ENCODE measurements around the gene ZNHIT1.

The ZNHIT1 gene

DNA sequence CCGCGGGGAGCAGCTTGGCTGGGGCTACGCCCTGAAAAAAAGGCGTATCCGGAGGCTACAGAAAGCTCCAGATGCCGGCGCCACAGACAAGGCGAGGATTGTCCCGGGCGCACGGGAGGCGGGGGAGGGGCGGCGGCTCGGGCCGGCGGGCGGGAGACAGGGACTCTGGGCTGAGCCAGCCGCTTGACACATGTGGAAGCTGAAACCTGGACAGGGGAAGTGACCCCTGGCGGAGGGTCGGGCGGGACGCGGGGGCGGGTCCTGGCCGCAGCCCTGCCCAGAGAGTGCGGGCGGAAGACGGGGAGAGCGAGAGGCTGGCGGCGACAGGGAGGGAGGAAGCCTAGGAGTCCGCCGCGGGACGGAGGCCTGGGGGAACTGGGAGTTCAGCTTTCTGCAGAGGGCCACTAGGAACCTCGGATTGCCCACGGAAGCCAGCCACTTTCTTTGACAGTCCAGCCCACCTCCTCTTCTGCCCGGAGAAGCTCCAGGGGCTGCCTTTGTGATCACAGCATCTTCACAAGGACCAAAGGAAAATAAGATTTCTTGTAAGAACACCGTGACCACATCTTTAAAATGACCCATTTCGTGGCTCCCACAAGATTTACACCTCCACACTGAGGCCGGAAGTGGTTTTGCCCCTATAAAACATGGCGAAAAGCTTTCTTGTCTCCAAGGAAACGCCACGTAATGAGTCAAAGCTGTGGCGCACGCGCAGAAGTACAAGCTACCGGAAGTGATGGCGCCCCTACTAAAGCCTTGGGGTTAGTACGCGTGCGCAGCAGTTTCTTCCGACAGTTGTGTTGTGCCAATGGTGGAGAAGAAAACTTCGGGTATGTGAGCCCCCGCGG lies at the start of gene ZNHIT1, which contains the start of gene PLOD3:
Gene ZNHIT1 (plus strand): TSS at position 778 of the 848 bp plus-strand sequence. CDS start 31 bp downstream, at position 809.
Gene PLOD3 (minus strand): TSS at position 194 of the 848 bp plus-strand sequence. CDS start 307 bp downstream, outside the sequence.
- DNase-seq: peak; percentile 97

DNA sequence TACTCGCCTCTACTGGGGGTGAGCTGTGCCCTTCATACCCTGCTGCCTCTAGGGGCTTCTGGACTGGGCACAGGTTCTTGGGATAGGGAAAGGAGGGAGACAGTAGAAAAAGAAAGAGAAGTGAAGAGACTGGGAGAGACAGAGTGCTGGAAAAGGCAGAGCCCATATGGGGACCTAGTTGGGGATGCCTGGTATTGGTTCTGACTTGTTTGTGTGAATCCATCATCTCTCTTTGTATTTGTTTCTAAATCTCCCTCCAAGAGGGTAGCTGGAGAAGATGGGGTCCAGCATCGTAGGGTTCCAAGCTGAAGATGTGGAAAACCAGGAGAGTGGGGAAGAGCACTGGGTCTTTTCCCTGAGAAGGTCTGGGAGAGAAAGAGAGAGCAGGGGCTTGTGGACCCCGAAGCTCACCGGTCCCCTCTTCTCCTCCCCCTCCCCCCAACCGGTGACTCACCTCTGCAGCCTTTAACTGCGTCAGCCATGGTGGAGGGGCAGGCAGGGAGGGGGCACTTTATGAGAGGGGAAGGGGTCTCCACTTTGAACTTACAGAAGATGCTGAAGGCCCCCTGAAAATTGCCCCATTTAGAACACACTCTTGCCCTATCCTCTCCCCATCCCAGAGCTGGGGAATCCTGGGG lies 49.4 kb upstream of the ZNHIT1 start:
- DNase-seq: no peak

DNA sequence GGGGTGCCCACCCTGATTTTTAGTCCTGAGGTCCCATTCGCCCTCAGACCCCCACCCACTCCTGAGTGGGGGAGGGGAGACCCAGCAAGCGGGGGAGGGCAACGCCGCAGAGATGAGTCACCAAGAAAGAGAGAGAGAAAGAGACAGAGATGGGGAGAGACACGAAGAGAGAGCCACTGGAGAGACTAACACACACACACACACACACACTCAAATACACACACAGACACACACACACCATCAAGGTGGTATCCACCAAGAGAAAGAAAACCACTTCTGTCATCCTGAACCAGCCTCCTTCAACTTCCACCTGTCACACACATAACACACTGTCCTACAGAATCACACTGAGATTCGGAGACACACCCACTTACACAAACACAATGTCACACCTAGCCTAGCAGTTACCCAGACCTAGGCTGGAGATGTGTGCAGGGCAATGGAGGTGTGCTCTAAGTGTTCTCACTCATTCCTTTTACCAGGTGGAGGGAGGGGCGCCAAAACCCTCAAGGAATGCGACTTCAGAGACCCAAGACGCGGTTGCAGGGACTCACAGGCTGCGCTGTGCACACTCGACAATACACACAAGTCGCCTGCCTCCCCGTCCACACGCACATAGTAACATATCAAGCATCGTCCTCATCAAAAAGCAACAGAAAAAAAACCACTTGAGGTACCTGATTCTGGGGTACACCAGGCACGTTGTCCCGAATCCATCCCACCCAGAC lies 48.7 kb upstream of the ZNHIT1 start:
- DNase-seq: no peak

DNA sequence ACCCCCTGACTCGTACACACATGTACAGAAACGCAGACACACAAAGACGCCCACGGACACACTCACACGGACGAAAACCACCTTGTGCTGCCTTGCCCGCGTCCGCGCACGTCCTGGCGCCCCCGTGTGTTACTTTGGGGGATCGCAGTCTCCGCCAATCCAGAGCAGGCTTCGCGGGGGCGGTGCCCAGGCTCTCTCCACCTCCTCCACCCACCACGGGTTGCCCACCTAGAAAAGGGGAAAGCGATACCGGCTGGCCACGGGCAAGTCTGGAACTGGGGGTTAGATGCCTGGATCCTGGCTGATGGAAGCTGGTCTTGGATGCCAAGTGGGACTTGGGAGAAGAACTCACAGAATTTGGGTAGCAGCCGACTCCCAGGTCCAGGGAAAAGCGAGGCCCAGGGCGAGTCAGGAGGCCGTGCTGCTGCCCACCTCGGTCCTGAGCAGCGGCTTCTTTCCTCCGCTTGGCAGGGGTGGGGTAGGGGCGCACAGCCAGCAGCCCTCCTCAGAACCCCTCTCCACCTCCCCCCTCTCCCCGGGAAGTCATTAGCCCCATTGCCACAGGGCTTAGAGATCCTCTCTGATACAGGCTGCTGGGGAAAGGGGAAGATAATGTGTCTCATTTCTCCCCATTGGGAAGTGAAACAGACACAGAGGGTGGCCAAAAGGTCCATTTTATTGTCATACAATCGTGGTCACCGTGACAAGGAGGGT lies 48.0 kb upstream of the ZNHIT1 start:
- peak; percentile 48 for DNase-seq

DNA sequence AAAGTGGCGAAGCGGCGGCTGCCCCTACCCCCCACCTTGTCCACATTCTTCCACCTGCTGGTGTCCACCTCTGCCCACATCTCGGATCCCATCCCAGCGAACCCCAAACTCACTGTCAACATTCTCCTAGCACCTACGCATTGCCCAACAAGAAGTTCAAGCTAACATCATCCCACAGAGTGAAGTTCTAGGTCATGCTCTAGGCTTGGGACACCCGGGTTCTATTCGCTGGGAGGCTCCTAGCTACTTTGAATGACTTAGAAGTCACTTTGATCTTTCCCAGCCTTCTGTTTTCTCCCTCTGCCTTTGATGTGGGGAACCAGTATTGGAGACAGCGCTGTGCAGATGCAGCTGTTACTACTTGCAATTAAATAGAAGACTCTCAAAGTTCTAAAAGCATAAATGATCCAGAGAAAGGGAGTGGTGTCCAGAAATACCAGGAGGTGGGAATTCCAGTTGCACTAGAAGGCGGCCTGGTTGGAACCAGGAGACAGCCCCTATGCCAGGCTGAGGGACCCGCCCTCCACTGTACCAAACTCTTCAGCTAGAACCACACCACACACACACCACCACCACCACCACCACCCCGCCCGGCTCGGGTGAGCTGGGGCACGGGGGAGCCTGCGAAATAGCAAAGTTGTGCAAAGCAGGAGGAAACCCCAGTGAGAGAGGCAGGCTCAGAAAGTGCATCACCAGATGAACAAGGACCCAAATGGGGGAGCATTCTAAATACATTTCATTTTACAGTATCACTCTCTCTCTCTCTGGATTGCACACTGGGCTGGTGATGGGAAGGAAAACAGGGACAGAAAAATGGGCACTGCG lies 47.1 kb upstream of the ZNHIT1 start:
- no peak for DNase-seq

DNA sequence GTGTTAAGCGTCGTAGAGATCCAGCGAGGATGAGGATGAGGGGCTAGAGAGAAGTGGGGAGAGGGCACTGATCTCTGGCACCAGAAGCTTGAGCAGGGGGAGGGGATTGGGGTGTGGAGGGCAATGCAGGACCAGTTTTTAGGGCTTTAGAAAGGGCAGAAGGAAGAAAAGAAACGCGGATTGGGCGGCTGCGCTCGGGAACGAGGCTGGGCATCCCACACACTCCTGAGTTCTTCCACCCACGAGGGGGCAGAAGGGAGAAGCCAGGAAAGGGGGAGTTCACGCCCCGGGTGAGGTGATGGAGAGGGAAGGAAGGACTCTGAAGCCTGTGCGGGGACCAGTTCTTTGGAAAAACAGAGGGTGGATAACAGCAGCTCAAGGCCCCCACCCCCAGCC lies 46.5 kb upstream of the ZNHIT1 start:
- DNase-seq: no peak

DNA sequence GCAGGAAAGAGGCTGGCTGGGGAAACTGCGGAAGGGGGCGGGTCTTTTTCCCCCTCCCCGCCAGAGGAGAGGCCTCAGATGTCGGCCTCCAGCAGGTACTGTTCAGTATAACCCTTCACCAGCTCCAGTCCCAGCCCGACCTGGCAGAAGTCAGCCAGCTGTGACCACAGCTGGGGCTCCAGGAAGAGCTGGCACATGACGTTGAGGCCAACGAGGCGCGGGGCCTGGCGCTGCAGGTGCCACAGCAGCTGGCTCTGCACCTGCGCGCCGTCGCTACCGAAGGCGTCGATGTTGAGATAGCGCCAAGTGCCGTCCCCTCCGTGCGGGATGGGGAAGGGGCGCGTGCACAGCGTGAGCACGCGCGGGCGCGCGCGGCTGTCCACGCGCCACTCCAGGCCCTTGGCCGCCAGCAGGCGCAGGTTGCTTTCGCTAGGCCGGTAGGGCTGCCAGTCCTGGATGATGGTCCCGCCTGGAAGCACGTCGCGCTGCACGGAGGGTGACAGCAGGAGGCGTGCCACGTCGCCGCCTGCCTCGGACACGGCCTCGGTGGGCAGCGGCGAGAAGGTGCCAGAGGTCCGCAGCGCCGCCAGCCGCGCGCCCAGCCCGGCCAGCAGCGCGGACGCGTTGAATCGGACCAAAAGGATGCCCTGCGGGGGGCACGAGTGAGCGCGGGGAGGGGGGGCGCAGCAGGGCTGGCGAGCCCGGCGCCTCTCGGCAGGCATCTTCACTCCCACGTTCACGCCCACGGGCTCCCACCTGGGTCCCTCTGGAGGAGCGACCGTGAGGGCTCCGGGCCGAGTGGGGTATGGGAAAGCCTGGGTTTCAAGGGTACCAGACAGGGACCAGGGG lies 45.7 kb upstream of the ZNHIT1 start:
- peak; percentile 32 for DNase-seq

DNA sequence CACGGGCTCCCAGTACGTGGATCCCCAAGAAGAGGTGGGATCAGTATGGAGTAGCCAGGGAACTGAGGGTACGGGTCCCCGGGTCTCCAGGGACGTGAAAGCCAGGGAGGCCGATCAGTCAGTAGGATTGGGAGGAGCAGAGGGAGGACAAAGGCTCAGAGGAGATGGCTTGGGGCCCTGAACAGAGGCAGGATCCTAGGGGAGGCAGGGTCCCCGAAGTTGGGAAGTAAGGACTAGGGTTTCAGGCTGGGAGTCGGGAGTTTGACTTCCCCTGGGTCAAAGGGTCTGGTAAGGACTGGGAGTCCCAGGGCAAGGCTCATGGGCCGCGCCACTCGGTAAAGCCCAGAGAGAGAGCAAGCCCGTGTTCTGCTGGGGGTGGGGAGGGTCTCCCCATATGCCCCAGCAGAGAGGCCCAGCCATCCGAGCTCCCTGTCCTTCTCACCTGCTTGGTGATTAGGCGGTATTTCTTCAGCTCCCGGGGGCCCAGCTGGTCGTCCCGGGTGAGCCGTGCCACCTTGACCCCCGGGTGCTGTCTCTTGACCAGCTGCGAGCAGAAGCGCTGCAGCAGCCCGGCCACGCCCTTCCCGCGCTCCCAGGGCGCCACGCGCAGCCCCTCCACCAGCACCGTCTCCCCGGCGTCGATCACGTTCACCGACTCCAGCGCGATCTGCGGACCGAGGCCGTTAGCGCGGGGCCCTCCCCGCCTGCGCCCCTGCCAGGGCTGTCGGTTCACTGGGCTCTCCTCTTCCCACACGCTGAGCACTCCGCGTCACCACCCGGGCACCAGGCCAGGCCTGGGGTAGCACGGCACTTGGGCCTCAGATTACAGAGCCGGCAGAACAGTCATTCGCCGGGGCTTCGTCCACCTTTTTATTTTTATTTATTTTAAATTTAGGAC lies 44.9 kb upstream of the ZNHIT1 start:
- peak; percentile 44 for DNase-seq

DNA sequence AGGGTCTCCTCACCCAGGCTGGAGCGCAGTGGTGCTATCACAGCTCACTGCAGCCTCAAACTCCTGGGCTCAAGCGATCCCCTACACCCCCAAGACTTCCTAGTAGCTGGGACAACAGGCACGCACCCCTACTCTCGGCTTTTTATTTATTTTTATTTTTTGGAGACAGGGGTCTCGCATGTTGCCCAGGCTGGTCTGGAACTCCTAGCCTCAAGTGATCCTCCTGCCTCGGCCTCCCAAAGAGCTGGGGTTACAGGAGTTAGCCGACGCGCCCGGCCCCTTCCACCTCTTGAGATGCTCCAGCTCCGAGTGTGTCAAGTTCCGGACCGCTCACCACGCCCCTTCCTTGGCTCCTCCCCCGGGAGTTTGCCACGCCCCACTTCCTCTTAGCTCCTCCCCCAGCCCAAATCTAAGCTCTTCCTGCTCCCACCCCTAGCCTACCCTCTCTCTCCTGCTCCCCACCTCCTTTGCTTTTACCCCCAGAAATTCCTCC lies 44.2 kb upstream of the ZNHIT1 start:
- DNase-seq: peak; percentile 47

DNA sequence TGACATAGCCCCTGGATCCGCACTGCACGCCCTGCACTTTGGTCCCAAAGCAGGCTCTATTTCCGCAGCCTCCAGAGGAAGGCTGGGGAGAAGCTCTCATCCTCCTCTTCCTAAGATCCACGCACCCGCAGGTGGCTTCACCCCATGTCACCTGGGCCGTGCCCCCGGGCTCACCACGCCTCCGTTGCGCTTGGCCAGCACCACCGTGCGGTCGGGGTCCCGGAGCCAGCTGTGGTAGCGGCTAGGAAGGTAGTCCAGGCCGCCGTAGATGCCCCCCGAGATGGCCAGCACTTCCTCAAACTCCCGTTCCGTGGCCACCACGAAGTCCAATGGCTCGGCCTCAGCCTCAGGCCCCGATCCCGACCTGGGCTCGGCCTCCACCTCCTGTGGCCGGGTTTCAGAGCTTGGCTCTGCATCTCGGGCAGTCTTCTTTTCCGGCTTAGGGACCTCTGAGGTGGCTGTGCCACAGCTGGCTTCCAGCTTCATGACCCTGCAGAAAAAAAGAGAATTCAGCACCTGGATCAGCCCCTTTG lies 43.6 kb upstream of the ZNHIT1 start:
- no peak for DNase-seq

DNA sequence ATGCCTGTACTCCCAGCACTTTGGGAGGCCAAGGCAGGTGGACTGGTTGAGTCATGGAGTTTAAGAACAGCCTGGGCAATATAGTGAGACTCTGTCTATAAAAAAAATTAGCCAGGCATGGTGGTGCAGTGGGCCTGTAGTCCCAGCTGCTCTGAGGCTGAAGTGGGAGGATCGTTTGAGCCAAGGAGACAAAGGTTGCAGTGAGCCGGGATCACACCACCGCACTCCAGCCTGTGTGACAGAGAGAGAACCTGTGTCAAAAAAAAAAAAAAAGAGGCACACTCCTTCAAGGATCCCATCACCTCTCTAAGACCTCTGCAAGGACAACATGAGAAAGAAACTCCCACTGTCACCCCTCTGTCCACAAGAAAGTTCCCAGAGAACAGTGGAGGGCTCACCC lies 42.3 kb upstream of the ZNHIT1 start:
- DNase-seq: no peak

DNA sequence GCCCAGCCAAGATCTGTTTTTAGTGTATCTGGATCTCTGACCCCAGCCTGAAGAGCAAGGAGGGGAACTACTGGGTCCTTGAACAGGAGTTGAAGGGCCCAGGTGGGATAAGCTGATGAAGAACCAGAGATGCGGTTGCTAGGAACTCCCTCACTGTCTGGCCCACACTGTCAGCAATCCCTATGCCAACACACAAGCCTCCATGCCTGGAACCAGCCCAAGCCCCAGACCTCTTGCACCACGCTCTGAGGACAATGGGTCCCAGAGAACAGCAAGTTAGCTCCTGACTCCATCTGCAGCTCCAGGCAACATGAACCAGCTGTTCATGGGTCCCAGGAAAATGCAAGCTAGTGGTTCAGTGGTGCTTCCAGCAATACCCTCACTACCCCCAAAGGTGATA lies 40.3 kb upstream of the ZNHIT1 start:
- DNase-seq: no peak

DNA sequence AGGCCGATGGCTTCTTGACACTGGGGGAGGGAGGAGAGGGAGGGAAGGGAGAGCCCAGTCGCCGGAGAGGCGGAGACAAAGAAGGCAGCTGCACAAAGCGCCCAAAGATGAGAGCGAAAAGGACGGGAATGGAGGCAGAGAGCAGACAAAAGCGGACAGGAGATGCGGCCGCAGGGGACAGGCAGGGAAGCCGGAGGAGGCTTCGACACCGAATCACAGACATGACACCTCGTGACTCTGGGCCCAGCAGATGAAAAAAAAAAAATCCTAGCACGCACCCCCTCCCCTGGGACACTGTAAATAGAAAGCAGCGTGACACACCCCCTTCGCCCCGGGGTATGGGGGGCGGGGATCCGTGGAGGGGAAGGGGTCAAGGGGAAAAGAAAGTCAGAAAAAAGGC lies 38.8 kb upstream of the ZNHIT1 start:
- peak; percentile 60 for DNase-seq

DNA sequence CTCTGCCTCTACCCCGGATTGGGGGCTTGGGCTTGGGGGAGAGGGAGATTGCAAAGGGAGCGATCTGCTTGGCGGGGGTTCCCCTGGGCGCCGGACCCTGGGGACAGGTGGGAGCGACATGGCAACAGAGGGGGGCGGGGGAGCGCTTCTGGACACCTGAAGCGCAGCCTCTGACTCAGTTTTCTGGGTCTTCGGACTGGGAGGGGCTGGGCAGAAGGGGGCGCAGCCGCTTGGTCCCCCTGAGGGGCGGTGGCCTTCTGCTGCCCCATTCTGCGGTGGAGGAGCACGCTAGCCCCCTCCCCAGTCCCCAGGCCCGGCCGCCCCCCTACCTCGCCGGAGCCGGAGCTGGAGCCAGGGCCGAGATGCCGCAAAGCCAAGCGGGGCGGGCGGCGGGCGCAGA lies 38.3 kb upstream of the ZNHIT1 start:
- DNase-seq: no peak

DNA sequence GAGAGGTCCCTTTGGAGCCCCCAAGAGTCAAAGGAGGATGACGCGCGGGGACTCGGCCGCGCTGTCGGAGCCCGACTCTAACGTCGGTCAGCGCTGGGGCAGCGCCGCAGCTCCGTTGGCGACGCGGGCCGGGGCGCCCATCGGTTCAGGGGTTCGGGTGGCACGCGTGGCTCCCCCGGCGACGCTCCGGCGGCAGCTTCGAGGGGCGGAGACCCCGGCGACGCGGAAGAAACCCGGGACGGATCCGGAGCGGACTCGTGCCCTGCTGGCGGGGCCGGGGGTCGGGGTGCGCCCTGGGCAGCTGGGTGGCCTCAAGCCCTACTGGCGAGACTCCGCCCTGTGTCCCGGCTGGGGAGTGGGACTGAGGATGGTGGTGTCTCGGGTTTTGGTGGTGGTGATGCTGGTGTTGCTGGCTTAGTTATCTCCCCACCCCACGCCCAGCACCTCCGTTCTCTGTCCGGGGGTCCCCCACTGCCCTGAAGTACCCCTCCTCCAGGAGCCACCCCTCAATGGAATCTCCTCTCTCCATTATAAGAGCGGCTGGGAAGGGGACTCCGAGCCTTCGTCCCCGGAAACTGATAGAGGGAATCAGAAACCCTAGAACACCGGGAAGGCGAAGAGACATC lies 37.7 kb upstream of the ZNHIT1 start, which contains the start of gene NAT16:
Gene NAT16 (minus strand): TSS at position 164 of the 626 bp plus-strand sequence. CDS start 5,486 bp downstream, outside the sequence.
- peak; percentile 29 for DNase-seq

DNA sequence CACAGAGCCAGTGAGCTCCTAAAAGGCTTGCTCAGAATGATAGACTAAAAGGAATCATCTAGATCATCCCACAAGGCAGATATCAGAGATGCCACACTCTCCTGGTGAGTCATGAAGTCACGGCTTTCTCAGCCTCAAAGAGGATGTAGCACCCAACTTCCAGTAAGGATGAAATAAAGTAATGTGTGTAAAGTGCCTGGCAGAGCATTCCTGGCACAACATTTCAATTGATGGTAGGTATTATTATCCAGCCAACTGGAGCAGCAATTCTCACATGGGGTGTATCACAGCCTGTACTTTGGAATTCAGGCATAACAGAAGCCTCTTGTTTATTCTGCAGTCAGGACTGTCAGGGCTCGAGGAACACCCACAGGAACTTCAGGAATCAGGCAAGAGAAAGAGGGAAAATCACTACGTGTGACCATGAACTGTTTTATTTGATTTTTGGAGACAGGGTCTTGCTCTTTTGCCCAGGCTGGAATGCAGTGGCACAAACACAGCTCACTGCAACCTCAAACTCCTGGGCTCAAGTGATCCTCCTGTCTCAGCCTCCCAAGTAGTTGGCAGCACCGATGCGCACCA lies 32.6 kb upstream of the ZNHIT1 start:
- DNase-seq: no peak

DNA sequence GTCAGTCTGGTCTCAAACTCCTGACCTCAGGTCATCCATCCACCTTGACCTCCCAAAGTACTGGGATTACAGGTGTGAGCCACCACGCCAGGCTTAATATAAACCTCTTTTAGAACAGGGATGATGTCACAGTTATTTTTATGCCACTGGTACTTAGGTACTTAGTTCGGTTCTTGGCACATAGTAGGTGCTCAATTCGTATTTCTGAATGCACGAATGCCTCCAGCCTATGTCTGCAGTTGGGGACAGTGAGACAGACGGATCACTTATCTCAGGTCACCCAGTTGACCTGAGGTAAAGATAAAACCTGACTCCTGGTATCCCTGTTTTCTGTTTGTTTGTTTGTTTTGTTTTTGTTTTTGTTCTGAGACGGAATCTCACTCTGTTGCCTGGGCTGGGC lies 31.8 kb upstream of the ZNHIT1 start:
- DNase-seq: no peak

DNA sequence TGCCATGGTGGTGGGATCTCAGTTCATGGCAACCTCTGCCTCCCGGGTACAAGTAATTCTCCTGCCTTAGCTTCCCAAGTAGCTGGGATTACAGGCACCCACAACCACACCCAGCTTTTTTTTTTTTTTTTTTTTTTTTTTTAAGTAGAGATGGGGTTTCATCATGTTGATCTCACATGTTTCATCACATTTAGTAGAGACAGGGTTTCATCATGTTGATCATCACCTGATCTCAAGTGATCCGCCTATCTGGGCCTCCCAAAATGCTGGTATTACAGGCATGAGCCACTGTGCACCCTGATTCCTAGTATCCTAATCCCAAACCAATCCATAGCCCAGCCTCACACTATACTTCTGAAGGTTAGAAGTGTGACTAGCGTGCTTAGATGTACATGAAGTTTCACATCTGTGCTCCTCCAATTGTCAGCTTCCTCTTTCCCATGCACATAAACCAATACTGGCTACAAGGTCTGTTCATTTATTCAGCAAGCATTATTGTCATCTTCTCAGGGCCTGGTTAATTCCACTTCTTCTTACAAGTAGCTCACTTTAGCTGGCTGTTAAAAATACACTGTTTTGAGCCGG lies 31.0 kb upstream of the ZNHIT1 start:
- no peak for DNase-seq

Measured in NCI-H1436 (cell line).